Breast epithelium (tissue), 3 donors: ENCODE results near the gene PDSS2.

ENCODE experiments used
- POLR2AphosphoS5 ChIP-seq, 3 donors: sonication (generic); formaldehyde crosslinking; IDR thresholded peaks; one replicate each; pipeline ENCODE4 v1.6.1; 2017; ENCODE audit warnings: antibody characterized with exemption in 3 of 3
- TF ChIP-seq, protein P1 (sequence below), 3 donors: fragments of 450-650 bp; IDR thresholded peaks; one replicate each; pipeline ENCODE4 v1.5.1; 2016 to 2017; ENCODE audit warnings: antibody characterized with exemption in 3 of 3, mild to moderate bottlenecking in 3 of 3, moderate library complexity in 3 of 3

DNA sequence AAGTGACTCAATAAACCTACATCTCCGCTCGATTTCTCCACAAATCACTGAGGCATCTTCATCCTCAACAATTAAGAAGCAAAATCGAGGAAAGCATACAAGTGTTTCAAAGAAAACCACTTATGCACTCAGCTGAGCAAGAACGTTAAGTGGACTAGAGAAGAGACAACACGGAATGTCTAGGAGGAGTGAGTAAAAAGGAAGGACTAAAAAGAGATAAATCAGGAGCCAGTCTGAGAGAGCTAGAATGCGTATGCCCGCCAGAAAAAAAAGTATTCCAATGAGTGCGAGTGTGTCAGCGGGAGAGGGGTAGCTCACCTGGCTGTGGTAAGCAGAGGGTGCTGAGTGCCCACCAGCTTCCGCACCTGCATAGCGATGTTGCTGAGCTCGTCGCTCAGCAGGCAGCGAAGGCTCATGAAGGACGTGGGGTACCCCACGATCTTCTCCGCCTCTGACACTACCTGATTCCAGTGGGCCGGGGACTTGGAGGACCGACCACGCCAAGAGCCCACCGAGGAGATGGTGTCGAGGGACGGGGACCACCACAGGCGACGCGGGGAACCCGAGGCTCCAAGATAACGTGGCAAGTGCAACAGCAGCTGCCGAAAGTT lies 587 bp downstream of the PDSS2 start:
- TF ChIP-seq POLR2AphosphoS5 (IDR thresholded peaks at IDR 0.05): no peak
- TF ChIP-seq, protein P1, sequence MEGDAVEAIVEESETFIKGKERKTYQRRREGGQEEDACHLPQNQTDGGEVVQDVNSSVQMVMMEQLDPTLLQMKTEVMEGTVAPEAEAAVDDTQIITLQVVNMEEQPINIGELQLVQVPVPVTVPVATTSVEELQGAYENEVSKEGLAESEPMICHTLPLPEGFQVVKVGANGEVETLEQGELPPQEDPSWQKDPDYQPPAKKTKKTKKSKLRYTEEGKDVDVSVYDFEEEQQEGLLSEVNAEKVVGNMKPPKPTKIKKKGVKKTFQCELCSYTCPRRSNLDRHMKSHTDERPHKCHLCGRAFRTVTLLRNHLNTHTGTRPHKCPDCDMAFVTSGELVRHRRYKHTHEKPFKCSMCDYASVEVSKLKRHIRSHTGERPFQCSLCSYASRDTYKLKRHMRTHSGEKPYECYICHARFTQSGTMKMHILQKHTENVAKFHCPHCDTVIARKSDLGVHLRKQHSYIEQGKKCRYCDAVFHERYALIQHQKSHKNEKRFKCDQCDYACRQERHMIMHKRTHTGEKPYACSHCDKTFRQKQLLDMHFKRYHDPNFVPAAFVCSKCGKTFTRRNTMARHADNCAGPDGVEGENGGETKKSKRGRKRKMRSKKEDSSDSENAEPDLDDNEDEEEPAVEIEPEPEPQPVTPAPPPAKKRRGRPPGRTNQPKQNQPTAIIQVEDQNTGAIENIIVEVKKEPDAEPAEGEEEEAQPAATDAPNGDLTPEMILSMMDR (IDR thresholded peaks at IDR 0.05): no peak
